Stimulated activated CD4-positive, alpha-beta T cell treated with anti-CD3 and anti-CD28 coated beads, TNF-alpha, amount 100 ng/mL, for 24 hours (primary cell): ENCODE data around the gene XPC.
"Not testable (repeated sequence)": the region's sequence is repeated elsewhere in the genome, so short reads cannot be mapped to it uniquely, and the experiment has no call there.

Source experiments
- DNase-seq, 3 experiments: peaks; one replicate each; pipeline ENCODE4 v3.0.0-alpha.2; 2020; ENCODE audit warnings: low read depth in 3 of 3

The XPC gene

DNA sequence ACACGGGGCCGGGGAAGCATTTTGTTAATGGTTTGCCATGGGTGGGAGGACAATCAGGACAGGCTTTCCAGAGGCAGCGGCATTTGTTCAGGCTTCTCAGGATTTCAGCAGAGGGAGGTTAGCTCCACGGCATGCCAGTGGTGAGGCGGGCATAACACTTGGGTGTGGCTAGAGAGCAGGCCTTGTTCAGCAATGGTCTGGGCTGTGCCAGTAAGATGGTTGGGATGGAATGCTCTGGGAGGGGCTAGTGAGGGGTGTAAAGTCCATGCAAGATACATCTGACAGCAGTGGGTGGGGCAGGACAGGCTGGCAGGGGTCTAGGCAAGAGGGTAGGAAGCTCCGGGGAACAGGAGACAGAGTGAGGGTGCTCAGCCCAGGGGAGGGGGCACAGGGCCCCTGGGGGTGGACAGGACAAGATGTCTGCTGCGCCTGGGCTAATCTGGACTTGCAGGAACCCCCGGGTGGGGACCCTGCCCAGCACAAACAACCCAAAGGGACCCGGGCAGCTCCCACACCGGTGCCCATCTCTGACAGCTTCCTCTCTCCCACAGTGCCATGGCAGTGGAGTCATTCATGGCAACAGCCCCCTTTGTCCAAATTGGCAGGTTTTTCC lies 45.1 kb downstream of the XPC start:
- DNase-seq, result no peak

GRCh38 chr3:14132689-14133088 lies 45.7 kb downstream of the XPC start:
- no peak for DNase-seq

DNA sequence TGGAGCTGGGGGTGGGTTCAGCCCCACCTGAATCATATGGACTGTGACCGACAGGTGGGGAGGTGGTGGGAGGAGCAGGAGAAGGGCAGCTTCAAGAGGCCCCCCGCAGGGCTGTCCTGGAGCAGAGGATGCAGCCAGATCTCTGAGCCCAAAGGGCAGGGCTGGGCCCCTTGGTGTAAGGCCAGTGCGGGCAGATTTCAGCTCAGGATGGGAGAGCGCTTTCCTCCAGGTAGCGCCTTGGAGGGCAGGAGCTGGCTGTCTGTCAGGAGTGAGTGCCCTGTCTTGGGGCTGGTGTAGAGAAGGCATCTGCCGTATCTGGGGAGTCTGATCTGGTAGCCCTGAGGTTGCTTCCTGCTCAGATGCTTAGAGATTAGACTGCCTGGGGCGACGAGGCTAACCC lies 46.3 kb downstream of the XPC start:
- no peak for DNase-seq

GRCh38 chr3:14131134-14131533 lies 47.3 kb downstream of the XPC start:
- no peak for DNase-seq

- no peak for DNase-seq
Observed at GRCh38 chr3:14130707-14131106, 47.7 kb downstream of the XPC start.

- no peak for DNase-seq
Observed at GRCh38 chr3:14130230-14130629, 48.2 kb downstream of the XPC start.

GRCh38 chr3:14129296-14129695 lies 49.1 kb downstream of the XPC start:
- no peak for DNase-seq

- no peak for DNase-seq
Observed at GRCh38 chr3:14128724-14129123, 49.7 kb downstream of the XPC start.

- DNase-seq, result no peak
Observed at GRCh38 chr3:14127516-14128161, 50.8 kb downstream of the XPC start.

GRCh38 chr3:14126887-14127505 lies 51.4 kb downstream of the XPC start:
- DNase-seq, result no peak

DNA sequence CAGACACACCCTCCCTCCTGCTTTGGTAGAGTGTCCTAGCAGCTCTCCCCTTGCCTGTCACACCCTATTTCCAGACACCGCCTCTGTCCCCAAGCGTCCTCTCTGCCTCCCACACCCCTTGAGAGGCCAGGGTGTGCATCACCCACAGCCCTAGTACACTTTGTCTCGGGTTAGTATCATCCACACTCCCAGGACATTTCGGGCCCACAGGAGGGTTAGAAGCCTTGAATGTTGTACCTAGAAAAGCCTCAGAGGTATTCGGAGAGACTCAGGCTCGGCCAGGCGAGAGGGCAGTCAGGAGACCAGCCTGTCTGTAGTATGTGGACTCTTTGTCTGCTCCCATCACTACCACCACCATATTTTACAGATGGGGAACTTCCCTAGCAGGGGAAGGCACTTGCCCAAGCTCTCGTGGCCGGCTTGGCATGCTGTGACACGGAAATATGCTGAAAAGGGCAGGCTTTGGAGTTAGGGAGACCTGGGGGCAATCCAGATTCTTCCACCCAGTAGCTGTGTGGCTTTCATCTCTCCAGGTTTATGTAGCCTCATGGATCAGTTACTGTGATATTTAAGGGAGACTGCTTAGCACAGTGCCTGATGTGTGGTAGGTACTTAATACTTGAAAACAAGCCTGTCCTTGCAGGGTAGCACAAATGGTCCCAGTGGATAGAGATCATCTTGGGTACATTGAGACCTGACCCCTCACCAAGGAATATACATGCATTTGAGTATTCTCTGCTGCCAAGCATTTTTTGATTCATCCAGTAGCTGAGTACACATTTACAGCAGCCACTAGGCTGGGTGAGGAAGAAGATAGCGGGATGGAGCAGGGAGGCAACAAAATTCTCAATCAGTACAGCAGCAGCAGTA lies 52.1 kb downstream of the XPC start:
- no peak for DNase-seq

DNA sequence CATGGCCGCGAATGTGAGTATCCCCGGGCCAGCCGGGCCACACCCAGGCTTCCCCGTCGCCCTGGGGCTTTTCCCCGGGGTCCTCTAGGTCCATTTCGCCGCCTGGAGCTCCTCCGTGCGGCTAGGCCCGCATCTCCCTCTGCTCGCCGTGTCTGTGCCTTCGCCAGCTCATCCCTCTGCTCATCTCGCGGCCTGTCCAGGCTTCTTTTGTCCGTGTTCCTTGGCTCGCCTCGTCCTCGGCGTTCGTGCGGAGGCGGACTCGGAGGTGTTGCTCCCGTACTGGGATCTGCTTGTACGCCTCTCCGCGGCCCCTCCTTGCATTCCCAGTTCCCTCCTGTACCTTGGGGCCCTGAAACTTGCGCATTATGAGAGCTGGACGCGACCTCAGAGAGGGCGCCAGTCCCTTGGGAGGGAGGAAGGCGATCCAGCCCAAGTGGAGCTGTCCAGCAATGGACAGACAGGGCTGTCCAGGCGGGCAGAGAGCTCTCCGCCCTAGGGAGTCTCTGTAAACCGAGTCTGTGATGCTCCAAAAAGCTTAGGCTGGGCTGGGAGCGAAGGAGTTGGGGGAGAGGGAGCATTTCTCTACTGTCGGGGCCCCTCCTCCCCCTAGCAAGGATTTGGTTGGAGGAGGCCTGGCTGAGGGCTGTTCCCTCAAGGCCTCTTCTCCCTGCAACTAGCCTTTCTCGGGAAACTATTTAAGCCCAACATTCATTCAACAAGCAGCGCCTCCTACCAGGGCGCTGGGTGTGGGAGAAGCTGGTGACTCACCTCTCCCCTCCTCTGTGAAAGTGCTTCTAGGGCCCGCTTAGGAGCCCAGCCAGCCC lies 53.0 kb downstream of the XPC start:
- DNase-seq, result peak; percentile 38 to 65 (median 45)

DNA sequence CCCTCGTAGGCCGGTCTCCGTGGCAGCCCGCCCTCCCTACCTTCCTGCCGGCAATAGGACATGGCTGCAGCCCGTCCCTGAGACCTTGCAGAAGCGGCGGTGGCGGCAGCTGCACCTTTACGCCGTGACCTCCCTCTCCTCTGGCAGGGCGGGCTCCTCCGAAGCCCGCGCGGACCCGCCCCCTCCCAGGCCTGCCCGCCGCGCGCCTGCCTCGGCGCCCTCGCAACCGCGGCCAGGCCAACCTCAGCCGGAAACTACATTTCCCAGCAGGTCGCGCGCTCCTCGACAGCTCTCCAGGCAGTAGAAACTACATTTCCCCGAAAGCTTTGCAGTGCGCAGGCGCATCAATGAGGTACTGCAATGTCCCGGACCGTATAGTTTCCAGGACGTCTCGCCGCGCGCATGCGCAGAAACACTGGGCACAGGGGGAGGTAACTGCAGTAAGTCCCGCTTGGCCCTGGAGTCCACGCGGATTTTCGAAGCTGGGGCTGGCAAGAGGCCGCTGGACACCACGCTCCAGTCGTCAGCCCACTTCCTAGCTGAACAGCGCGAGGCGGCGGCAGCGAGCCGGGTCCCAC lies 53.7 kb downstream of the XPC start, which contains the start of the genes CHCHD4 and TMEM43:
Gene CHCHD4 (minus strand): TSS at position 256 of the 578 bp plus-strand sequence. CDS start 194 bp downstream, at position 62.
Gene TMEM43 (plus strand): TSS at position 438 of the 578 bp plus-strand sequence. CDS start 142 bp downstream, outside the sequence.
- peak; percentile 96 to 97 (median 96) for DNase-seq

DNA sequence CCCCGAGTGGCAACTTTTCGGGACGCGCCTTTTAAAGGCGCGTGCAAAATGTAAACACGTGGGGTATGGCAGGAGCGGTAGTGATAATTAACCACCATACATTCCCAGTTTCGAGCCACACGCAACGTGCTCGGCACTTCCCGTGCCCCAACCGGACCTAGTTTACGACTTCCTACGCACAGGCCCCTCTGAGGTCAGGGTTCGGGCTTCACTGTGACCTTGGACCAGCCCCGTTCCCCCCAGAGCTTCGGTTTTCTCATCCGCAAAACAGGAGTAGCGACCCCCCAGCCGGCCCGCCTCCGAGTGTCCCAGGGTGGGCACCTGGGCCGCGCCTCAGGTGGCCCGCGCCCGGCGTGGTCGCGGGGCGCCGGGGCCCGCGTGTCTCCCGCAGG lies 54.2 kb downstream of the XPC start:
- peak; percentile 45 to 68 (median 55) for DNase-seq

DNA sequence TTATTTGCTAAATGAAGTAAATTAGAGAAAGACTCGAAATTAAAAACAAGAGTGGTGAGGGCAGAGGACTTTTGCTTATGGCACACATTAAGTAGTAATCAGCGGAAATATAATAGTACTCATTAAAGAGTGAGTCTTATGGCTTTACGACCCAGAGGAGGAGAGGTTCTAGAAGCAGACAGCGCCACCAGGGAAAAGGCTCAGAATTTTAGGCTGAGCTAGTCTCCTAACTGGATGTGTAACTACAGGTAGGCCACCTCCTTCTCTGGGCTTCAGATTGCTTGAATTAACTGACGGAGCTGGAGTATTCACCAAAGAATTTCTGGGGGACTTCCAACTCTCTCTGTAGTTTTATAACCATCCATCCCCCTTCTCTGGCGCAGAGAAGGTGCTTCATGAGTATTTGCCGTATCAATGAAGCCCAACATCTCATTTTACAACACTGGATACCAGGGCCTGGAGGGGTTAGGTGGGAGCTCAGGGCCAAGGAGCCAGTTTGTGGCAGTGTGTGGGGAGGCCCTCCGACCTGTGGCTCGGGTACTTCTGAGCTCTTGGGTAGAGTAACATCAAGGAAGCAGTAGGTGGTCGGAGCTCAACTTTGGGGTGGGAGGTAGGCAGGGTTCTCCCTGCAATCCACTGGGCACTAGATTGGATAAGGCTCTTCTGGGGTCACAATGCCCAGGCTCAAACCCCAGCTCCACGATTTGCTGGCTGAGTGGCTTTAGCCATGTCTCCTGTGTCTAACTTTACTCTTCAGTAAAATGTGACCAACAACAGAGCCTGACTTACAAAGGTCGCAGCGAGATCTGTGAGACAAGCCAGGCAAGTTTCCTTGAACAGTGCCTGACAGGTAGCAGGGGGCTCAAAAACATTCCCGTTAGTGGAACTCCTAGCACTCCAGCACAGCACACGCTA lies 54.8 kb downstream of the XPC start:
- no peak for DNase-seq

- DNase-seq, result no peak
Observed at GRCh38 chr3:14122301-14122700, 56.1 kb downstream of the XPC start.

DNA sequence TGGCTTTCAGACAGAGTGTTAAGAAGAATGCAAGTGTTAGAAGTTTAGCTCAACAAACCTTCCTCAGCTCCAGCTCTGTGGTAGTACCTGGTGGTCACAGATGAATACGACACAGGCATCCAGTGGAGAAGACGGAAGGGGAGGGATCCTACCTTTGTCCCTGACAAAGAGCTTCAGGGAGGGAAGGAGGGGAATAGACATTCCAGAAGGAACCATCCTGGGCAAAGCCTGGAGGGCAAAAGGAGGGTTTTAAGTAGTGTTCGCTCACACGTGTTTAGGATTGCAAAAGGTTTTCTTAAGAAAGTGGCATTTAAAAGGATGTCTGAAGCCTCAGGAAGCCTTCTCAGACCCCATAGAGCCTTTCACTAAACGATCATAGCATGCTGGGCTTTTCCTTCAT lies 56.5 kb downstream of the XPC start:
- no peak for DNase-seq

- not testable (repeated sequence) for DNase-seq
Observed at GRCh38 chr3:14120921-14121448, 57.4 kb downstream of the XPC start.

DNA sequence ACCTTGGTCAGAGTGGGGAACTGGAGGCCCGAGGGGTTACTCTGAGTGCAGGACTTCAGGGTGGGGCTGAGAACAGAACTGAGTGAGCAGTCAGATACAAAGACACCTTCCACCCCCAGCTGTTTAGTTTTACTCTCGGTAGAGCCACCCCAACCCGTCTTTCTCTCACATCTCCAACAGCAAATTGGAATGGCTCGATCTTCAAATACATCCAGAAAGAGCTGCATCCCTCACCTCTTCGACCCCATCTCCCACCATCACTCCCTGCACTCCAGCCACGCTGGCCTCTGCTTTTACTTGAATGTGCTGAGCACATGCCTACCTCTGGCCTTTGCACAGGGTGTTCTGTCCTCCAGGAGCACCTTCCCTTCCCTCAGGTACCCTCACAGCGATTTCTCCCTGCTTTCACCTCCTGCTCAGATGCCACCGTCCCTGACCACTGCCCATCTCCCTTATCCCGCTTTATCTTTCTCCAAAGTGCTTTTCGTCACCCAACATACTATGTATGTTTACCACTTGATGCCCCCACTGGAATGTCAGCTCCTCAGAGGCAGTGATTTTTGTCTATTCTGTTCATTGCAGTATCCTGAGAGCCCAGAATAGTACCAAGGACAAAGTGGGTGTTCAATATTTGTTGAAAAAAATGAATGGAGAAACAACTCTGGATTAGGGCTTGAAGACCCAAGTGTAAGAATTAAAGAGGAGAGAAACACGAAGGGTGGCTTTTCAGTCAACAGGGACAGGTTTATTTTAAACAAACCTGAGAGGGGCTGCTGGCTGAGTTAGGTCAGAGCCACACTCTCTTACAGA lies 58.1 kb downstream of the XPC start:
- no peak for DNase-seq
